DMS153 treated with DMSO at 0.1 percent for 48 hours (cell line): ENCODE data around the gene NACC2.

Source experiments
- DNase-seq: peaks from one replicate; lab custom pipeline; 2025; ENCODE audit not compliant: unreplicated experiment; lab: John Stamatoyannopoulos, UW

NACC2 gene

DNA sequence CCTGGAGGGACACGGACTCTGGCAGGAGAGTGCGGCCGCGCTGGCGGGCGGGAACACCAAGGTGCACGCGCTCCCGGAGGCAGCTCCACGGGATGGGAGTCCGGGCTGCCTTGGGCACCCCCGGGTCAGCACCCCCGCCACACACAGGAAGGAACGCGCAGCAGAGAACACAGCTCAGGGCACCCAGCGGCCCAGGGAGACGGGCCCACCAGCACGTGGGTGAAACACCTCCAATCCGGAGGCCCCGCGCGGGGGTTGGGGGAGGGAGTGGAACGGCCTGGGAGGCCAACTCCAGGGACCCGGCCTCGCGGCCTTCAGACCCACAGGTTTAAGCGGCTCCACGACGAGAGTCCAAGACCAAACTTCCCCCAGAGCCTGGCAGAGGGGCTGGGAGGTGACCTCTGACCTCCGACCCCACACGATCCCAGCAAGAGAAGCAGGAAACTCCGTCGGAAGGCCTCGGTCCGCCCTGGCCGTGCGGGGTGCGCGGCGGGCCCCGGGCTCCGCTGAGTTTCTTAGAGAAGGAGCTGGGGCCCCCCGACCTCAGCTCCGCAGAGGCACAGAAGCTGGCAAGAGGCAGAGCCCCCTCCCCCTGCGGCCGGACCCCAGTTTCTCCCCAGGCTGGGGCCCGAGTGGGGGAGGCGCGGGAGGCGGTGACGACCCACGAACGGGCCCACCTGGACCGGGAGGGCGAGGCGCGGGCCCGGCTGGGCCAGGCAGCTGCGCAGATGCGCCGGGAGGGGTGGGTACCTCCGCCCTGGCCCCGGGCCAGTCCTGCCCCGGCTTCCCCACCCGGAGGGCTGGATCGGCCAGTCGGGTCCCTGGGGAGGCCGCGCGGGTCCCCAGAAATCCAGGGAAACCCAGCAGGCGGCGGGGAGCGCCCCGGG is 851 bp downstream of the NACC2 start:
- DNase-seq: no peak

DNA sequence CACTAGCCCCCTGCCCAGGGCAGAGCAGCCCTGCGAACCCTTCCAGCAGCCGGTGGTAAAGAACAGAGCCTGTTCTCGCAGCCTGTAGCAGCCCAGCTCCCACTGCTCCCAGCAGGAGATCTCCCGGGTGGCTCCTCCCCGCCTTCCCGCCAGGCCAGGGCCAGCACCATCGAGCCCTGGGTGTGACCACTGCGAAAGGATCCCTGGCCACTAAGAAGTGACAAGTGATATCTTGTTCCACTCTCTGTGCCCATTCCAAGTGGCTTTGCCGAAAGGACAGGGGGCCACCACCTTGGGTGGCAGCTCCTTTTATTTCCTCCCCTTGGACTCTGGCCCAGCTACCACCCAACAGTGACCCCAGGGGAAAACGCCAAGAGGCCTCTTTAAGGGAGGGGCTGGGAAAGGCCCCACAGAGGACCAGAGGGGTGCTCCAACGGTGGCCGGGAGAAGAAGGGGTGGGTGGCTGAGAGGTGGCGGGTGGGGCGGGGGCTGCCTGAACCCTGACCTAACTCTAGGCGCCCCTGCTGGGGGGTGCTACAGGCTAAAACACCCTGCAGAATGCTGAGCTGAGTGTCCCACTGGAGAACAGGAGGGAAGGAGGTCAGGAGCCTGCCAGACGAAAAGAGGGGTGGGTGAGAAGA is 1.6 kb downstream of the NACC2 start:
- DNase-seq: no peak

DNA sequence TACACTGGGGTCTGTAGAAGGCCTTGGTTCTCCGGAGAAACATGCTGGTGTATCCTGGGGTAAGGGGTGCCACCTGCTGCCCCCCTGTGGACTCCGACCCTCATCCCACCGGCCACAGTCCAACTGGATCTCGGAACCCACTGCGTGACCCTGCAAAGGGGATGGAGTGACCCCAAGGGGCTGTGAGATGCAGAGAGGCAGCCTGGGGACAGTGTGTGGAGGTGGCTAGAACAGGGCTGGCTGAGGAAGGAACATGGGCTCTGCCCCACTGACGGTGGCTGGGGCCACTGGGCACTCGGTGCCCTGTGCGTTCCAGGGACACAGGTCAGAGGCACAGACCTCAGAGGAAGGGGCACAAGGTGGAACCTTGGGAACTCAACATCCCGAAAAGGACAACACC is 2.3 kb downstream of the NACC2 start:
- no peak for DNase-seq

DNA sequence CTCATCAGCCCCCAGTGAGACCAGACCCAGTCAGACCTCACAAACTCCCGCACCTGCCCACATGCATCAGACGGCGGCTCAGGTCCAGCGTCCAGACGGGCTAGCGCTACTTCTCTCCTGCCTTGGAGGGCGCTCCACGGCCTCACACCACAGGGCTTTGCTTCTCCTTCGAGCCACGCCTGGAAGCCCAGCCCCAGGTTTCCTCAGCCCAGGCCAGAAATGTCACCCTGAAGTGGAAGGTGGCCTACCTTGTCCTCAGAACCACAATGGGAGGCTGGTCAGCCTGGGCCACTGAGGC is 2.8 kb downstream of the NACC2 start:
- no peak for DNase-seq

DNA sequence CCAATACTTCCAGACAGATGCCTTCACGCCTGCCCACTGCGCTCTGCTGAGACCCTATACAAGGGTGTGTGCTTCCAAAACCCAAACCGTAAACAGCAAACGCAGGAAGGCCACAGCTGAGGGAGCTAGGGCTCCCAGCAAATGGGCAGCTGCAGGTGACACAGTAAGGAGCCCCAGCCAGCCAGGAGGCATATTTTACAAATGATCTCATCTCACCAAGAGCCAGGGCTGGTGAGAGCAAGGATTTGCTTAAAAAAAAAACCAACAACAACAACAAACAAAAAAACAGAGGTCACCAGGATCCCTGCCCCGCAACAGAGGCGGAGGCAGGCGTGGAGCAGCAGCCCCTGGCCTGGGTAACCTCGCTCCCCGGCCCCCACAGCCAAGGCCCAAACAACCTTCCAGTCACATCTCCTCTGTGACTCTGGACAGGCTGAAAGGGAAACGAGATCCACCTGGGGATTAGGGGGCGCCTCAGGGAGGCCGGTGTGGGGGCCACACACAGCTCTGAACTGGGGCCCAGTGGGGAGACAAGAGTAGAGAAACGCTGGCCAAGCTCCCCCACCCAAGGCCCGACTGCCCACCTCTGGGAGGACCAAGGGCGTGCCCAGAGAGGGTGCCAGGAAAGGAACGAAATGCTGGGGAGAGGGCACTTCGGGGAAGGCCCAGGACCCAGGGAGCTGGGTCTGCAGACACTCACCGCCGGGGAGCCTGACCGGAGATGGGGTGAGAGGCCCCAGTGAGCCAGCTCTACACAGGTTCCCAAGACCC is 3.3 kb downstream of the NACC2 start:
- DNase-seq: no peak

DNA sequence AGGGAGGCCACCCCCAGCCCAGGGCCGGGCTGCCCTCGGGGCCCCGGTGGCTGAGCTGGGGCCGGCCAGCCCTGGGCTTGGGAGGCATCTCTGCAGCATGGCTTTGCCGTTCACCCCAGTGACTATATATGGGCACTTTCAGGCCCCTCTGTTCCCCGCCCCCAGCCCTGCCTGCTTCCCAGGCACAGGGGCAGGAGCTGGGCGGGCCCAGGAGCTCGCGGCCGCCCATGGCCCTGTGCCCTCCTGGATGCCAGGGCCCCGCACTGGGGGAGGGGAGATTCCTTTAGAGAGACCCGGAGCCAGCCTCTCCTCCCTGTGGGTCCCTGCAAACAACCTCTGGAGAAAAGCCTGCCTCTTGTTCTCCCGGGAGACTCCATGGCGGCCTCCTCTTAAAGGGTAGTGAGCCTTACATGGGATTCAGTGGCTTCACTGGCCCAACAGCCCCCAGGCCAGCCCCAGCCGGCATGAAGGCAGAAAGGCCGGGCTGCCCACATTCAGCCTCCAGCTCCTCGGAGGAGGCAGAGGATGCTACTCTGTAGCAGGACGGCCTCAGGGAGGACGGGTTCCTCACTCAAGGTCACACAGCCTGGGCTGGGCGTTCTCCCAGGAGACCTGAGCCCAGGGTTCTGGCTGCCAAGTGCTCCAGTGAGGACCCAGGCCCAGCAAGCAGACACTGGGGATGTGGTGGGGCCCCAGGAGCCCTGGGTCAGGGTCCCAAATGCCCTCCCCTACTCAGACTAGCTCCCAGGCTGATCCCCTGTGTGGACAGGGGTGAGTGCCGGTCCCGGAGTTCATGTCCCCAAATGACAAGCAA is 4.1 kb downstream of the NACC2 start:
- DNase-seq: no peak

DNA sequence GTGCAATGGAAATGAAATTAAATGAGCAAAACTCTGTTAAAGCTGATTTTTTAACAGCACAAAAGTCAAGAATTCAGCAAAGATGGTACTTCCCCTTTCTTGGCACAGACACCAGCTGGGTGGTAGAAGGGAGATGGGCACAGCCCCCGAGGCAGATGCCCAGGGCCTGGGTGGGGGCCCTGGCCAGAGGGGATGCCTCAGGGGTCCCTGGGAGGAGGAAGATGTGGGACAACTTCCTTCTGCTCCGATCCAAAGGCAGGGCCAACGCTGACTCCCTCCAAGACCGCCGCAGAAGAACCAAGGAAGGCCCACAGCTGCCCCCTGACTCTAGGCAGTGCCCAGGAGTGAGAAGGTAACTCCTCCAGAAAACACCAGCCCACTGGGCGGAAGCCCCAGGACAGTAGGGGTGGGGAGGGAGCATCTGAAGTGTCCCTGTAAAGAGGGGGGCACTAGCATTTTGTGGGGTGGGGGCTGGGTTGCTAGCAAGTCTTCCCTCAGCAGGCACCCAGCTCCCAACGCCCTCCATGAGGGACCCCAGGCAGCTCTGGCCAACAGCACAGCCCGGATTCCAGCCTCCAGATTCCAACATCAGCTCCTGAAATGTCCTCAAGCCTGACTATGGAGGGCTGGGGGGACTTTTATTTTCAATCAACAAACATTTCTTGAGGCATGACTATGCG is 4.9 kb downstream of the NACC2 start:
- no peak for DNase-seq

DNA sequence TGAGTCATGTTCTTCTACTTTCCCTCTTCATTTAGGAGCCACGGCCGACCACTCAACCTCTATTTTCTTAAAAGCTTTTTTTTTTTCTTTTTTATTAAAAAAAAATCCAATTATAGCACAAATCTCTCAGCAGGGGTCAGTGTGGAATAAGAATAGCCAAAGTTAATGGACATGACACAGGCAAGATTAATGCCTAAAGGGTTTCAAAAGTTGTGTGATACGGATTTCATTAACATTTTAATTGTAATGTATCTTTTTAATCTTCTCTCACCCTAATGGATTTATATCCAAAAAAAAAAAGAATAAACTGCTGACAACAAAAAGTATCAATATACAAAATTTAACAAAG is 5.4 kb downstream of the NACC2 start:
- no peak for DNase-seq

DNA sequence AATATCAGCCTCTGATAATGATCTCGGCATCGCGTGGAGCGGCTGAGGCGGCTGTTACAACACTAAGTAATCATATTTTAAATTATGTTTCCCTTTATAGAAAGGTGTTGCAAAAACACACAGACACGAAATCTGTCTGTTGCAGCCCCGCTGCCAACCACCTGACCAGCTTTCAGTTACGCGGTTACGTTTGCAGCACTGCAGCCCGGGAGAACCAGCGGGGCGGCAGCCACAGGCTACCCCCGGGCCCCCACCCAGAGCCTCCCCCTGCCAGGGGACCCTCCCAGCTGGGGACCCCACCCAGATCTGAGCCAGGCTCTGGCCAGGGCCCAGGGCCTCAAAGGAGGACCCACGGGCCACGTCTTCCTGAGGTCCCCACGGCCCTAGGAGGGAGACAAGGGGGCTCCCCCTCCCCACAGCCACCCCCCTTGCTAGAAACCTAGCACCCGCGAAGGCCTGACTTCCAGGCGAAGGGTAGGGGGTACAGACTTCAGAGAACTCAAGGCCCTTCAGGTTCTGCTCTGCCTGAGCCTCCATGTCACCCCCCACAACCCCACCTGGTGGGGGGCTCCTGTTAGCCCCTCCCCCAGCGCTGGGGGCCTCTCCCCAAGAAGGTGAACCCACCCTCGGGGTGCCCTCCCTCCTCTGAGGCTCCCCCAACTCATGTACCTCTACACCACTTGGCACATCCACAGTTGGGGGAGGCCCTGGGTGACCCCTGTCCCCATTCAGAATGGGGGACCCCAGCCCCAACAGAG is 6.0 kb downstream of the NACC2 start:
- no peak for DNase-seq

DNA sequence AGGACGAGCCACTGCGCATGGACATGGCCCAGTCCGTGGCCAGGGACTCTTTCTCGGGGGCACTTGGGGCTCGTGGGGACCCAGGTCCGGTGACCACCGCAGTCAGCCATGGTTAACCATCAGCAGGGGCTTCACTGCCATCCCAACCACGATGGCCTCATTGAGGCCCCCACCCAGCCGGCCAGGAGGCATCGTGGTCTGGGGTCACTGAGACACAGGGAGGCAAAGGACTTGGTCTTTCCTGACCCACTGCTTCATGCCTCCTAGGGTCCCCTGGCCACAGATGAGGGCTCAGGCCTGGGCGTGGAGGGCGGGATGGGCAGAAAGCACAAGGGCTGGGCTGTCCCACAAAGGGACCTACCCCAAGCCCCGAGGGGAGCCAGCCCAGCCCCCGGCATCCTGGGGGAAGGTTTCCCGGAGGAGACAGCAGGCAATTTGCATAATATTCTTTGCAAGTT is 6.6 kb downstream of the NACC2 start:
- DNase-seq: no peak

DNA sequence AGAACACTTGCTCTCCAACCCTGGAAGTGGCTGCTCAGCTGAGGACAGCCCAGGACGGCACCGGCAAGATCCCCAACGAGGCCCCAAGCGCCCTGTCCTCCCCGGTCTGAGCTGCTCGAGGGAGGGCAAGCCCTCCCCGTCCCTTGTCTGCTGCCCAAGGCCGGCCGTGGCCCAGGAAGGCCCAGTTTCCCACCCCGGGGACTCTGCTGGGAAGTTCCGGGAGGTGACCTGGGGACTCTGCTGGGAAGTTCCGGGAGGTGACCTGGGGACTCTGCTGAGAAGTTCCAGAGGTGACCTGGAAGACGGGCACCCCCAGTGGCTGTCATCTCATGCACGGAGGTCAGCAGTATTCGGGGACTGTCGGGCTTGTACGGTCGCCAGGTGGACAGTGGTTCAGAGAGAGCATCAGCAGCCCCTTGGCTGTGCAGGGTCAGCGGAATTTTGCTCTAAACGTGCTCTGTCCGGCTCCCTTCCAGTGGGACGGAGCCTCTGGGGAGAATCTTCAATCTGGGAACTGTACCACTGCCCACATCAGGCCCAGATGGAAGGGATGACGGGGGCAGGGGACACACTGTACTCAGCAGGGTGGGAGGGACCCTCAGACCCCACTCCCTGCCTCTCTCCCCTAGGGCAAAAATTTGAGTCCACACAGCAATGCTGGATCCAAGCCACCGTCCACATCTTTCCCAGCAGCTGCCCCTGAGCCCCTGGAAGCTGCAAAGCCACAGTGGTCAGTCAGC is 7.2 kb downstream of the NACC2 start:
- DNase-seq: no peak

DNA sequence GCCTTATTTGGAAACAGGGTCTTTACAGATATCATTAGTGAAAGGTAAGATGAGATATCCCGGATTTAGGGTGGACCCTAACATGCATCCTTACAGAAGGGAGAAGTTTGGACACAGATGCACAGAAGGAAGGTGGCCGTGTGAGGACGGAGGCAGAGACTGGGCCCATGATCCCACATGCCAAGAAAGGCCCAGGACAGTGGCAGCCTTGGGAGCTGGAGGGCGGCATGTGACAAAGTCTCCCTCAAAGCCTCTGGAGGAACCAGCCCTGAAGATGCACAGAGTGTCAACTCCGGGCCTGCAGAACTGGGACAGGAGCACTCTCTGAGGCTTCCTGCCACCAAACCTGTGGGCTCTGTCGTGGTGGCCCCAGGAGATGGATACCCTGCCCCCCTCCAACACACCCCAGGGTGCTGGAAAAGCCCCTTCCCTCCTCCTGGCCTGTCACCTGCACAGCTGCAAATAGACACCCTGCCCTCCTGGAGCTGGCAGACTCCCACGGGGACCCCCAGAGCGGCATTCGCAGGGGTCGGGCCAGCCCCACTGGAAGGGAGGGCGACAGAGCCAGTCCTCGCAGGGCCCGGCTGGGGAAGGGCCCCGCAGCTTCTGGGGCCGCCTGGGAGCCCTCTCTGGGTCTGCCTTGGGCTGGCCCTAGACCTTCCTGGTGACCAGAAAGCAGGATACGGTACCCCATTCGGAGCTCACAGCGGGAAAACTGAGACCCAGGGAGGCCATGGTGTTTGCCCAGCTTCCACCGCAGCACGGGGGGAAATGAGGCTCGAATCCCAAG is 7.9 kb downstream of the NACC2 start:
- DNase-seq: no peak

DNA sequence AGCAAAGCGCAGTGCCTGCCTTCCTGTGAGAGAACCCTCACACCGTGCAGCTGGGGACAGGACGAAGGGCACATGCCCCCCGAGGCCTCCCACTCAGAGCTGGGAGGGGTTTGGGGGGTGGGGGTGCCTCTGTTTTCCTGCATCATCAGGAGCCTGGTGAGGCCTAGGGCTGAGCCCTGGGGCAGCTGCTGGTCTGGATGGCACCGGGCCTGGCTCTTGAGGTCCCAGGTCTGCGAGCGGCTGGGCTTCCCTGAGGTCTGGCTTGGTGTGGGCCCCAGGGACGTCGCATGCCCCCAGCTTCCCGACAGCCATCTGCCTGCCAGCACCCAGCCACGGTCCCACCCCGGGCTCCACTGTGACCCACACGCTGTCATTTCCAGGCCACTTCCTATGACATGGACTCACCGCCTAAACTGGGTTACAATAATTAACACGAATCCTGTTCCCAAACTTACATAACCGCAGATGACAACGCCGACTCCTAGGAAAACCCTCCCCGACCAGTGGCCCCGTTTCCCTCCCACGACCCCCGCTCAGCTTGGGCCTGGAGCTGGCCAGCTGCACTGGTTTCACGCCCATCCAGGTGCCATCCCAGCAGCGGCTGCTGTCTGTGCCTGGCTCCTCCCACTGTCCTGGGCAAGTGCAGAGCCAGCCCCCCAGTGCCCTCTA is 8.7 kb downstream of the NACC2 start:
- DNase-seq: no peak

DNA sequence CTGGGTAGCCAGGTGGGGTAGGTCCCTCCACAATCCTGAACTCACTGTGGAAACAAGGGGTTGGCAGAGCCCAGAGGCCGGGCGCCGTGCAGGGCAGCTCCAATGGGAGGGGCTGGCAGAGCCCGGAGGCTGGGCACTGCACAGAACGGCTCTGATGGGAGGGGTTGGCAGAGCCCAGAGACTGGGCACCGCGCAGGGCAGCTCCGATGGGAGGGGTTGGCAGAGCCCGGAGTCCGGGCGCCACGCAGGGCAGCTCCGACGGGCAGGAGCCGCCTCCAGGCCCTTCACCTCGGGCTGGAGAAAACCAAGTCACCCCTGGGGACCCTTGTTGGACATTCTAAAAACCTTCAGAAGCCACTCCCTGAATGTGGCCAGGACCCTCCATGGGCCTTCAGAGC is 9.3 kb downstream of the NACC2 start:
- DNase-seq: no peak

DNA sequence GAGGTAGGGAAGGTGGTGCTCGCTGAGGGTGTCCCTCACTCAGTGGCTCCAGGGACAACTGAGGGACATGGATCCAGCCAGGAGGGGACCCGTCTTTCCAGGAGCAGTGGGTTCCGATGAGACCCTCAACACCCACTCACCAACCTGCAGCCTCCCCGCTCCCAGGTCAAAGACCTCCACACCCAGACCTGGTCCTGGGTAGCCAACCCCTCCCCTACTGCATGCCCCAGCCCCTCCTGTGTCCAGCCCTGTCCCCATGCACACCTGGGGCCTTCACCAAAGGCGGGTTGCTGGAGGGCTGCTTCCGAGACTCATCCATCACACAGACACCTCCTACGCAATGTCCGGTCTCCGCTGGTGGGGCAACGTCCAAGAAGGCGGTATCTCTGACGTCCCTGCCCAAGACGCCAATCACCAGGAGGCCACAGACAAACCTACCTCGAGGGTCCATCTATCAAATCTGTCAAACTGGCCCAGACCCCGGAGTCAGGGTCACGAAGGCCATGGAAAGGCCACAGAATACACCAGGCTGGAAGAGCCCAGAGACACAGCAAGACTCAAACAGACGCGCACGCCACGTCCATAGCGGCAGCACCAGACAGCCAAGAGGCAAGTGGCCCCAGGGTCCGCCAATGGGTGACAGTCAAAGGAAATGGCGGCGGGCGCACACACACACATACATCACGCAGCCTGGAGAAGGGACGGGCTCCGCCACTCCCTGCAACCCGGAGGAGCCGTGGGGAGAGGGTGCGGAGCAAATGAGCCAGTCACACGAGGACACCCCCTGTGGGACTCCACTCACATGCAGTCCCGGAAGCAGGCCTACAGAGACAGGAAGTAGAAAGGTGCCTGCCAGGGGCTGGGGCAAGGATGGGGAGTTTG is 10.8 kb downstream of the NACC2 start:
- no peak for DNase-seq

DNA sequence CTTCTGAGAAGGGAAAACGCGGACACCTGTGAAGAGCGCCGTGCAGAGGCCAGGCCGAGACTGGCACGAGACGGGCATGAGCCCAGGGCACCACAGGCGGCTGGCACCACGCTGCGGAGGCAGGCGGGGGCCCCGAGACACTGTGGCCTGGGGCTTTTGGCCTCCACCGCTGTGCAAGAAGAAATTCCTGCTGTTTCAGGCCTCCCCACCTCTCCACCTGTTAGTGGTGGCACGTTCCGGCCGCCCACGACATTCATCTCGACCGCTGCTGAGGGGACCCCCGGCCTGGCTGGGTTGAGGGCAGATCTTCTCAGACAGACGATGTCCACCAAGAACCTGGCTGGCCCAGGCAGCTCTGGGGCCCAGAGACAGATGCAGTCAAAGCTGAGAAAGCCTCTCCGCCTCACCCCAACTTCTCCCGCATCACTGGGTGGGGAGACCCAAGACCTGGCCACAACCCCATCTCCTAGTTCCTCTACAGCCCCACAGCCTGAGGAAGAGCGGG is 11.5 kb downstream of the NACC2 start:
- no peak for DNase-seq
